IMR-90 (cell line): ENCODE measurements around the gene ZNF654. TPM values are rescaled to one million over a fixed set of nuclear protein-coding genes. Genes with fewer than 3 reads are reported as not detected.

ENCODE experiments used
- ATAC-seq: fragments of 200-7000 bp; cut with Tn5 transposase; 2 replicates; pipeline ENCODE4 v1.9.1; 2020; ENCODE audit warnings: low read depth, mild to moderate bottlenecking, moderate library complexity
- BruUV-seq: library from RNA; stranded (reverse); fragments of 400-500 nt; replicated peaks from 2 replicates; lab custom pipeline; 2021; lab: Mats Ljungman, UMichigan
- CTCF ChIA-PET: fragments of 300-600 bp; formaldehyde crosslinking; extraction: SDS; loops from one replicate; lab custom pipeline; 2021; ENCODE audit warnings: antibody characterized with exemption; lab: Yijun Ruan, JAX
- POLR2A ChIA-PET: fragments of 300-600 bp; sonication (Branson Sonifier 250); formaldehyde crosslinking; loops from one replicate; lab custom pipeline; 2022; ENCODE audit warnings: antibody characterized with exemption; ENCODE audit not compliant: unreplicated experiment; lab: Charles Lee
- DNase-seq: peaks from one replicate; pipeline ENCODE4 v3.0.0; 2013
- H2AFZ ChIP-seq: replicated peaks from 2 replicates; pipeline ENCODE3; 2013; ENCODE audit warnings: low read length, mild to moderate bottlenecking; ENCODE audit not compliant: poor library complexity
- H2AK5ac ChIP-seq: 2 replicates; pipeline ENCODE4 v1.6.1; 2013; ENCODE audit warnings: low read depth, low read length, inconsistent platforms
- H2AK9ac ChIP-seq: replicated peaks from 2 replicates; pipeline ENCODE3; 2013; ENCODE audit warnings: mild to moderate bottlenecking, low read depth, low read length, moderate library complexity; ENCODE audit not compliant: poor library complexity
- H2BK120ac ChIP-seq: 2 replicates; pipeline ENCODE4 v1.6.1; 2013; ENCODE audit warnings: low read depth, low read length, inconsistent platforms
- H2BK15ac ChIP-seq: 3 replicates; pipeline ENCODE4 v1.6.1; 2013; ENCODE audit warnings: low read depth, low read length, inconsistent platforms
- H2BK20ac ChIP-seq: 2 replicates; pipeline ENCODE4 v1.6.1; 2013; ENCODE audit warnings: low read depth, mild to moderate bottlenecking, inconsistent platforms, low read length, moderate library complexity
- H2BK5ac ChIP-seq: 2 replicates; pipeline ENCODE4 v1.6.1; 2013; ENCODE audit warnings: mild to moderate bottlenecking, low read depth, low read length, inconsistent platforms; ENCODE audit not compliant: poor library complexity, severe bottlenecking
- H3K14ac ChIP-seq: replicated peaks from 2 replicates; pipeline ENCODE4 v1.6.1; 2013; ENCODE audit warnings: low read depth, low read length, inconsistent platforms
- H3K18ac ChIP-seq: 2 replicates; pipeline ENCODE4 v1.6.1; 2013; ENCODE audit warnings: low read depth, low read length, control low read depth
- H3K23ac ChIP-seq: 2 replicates; pipeline ENCODE4 v1.6.1; 2013; ENCODE audit warnings: low read depth, low read length, inconsistent platforms
- H3K27ac ChIP-seq: 2 replicates; pipeline ENCODE4 v1.5.1; 2013; ENCODE audit warnings: mild to moderate bottlenecking, control low read depth, low read length; ENCODE audit not compliant: insufficient read depth
- H3K27me3 ChIP-seq: 2 replicates; pipeline ENCODE4 v1.6.1; 2013; ENCODE audit warnings: low read length; ENCODE audit not compliant: control insufficient read depth, insufficient read depth
- H3K36me3 ChIP-seq: 2 replicates; pipeline ENCODE4 v1.6.1; 2013; ENCODE audit warnings: low read length, mixed read lengths; ENCODE audit not compliant: control insufficient read depth, insufficient read depth
- H3K4ac ChIP-seq: 2 replicates; pipeline ENCODE4 v1.6.1; 2013; ENCODE audit warnings: low read depth, low read length, inconsistent platforms
- H3K4me1 ChIP-seq: 2 replicates; pipeline ENCODE4 v1.6.1; 2013; ENCODE audit warnings: low read length, mixed read lengths; ENCODE audit not compliant: control insufficient read depth, insufficient read depth
- H3K4me2 ChIP-seq: 2 replicates; pipeline ENCODE4 v1.6.1; 2013; ENCODE audit warnings: low read depth, mild to moderate bottlenecking, control low read depth, low read length, moderate library complexity
- H3K4me3 ChIP-seq: 2 replicates; pipeline ENCODE4 v1.5.1; 2013; ENCODE audit warnings: low read depth, mild to moderate bottlenecking, control low read depth, low read length, moderate library complexity; ENCODE audit not compliant: insufficient read depth
- H3K56ac ChIP-seq: 2 replicates; pipeline ENCODE4 v1.6.1; 2013; ENCODE audit warnings: low read length, inconsistent platforms; ENCODE audit not compliant: insufficient read depth; ENCODE audit errors: extremely low read depth
- H3K79me1 ChIP-seq, 2 experiments: 2 replicates each; pipeline ENCODE4 v1.6.1; 2013; ENCODE audit warnings: low read length in 2 of 2, inconsistent platforms in 1 of 2, low read depth in 1 of 2
- H3K9ac ChIP-seq: 2 replicates; pipeline ENCODE4 v1.6.1; 2013; ENCODE audit warnings: low read depth, low read length, control low read depth
- H3K9me1 ChIP-seq: 2 replicates; pipeline ENCODE4 v1.6.1; 2013; ENCODE audit warnings: low read length, inconsistent platforms; ENCODE audit not compliant: insufficient read depth
- H3K9me3 ChIP-seq: 2 replicates; pipeline ENCODE4 v1.6.1; 2013; ENCODE audit warnings: low read length; ENCODE audit not compliant: control insufficient read depth, insufficient read depth
- H4K20me1 ChIP-seq: 2 replicates; pipeline ENCODE4 v1.6.1; 2013; ENCODE audit warnings: low read length, inconsistent platforms; ENCODE audit not compliant: insufficient read depth
- H4K5ac ChIP-seq: 2 replicates; pipeline ENCODE4 v1.6.1; 2013; ENCODE audit warnings: mild to moderate bottlenecking, low read depth, low read length, control low read depth
- H4K8ac ChIP-seq, 2 experiments: 2 replicates each; pipeline ENCODE4 v1.6.1; 2013; ENCODE audit warnings: low read depth in 2 of 2, low read length in 2 of 2, control low read depth in 1 of 2, inconsistent platforms in 1 of 2
- H4K91ac ChIP-seq: 2 replicates; pipeline ENCODE4 v1.6.1; 2013; ENCODE audit warnings: low read depth, low read length, inconsistent platforms; ENCODE audit not compliant: insufficient read depth
- BHLHE40 ChIP-seq: fragments of 150-350 bp; IDR thresholded peaks from 2 replicates; pipeline ENCODE4 v1.6.1; 2016; ENCODE audit warnings: mild to moderate bottlenecking, low read depth, low read length
- USF2 ChIP-seq: fragments of 150-350 bp; IDR thresholded peaks from 2 replicates; pipeline ENCODE4 v1.6.1; 2017; ENCODE audit warnings: mild to moderate bottlenecking, antibody characterized with exemption, low read length, low read depth
- WGBS, 2 experiments: methylation state at CpG; one replicate each; pipeline versions ENCODE4 v1.1.5 to v1.1.7; 2013; ENCODE audit warnings: missing lambda C conversion rate in 2 of 2; ENCODE audit not compliant: insufficient read length in 1 of 2; ENCODE audit errors: extremely low coverage in 2 of 2; 5-methylcytosine and 5-hydroxymethylcytosine counted together
- dilution Hi-C: fragments of 300-500 bp; cut with HindIII; formaldehyde crosslinking; loops from one replicate; pipeline ENCODE4 v1.14.3; 2018; ENCODE audit warnings: low sequenced_read_pairs; ENCODE audit not compliant: unreplicated experiment
- in situ Hi-C: fragments of 300-500 bp; cut with MboI; formaldehyde crosslinking; loops from 3 replicates; pipeline ENCODE4 v1.14.3; 2019; ENCODE audit warnings: low sequenced_read_pairs, inconsistent platforms, mixed read lengths
- intact Hi-C: fragments of 100-400 bp; cut with micrococcal nuclease; formaldehyde crosslinking; loops from 2 replicates; pipeline ENCODE4 v1.10.0; 2022
- polyA plus RNA-seq, 3 experiments: library from polyadenylated mRNA; depleted of rRNA; stranded (reverse); fragments of >200 nt; gene quantifications; 2 replicates each; pipeline ENCODE4 v1.2.3, GENCODE V29; 2012; ENCODE audit warnings: low replicate concordance in 1 of 3
- total RNA-seq: library from RNA; depleted of rRNA; stranded (reverse); fragments of >200 nt; gene quantifications from 2 replicates; pipeline ENCODE4 v1.2.3, GENCODE V29; 2012; rRNA removed

The ZNF654 gene
- total and polyA plus RNA-seq, 2 of the 4 experiments (the other 2 are of a cell fraction): 3.3 to 11.5 TPM

GRCh38 chr3:88192631-88193030 lies 133.6 kb downstream of the ZNF654 start:
- intact Hi-C loops (no loop called here), in situ Hi-C loops (no loop called here), dilution Hi-C loops (no loop called here)
- H2BK20ac ChIP-seq: no peak overlapping the region
- H2BK5ac ChIP-seq: no peak overlapping the region
- no peak overlapping the region for H2AK5ac ChIP-seq
- no peak overlapping the region for H3K23ac ChIP-seq
- H3K27me3 ChIP-seq: no peaks in the 10 kb centered on the region
- H3K79me1 ChIP-seq: no peaks in the 10 kb centered on the region
- no peak overlapping the region for H3K9ac ChIP-seq
- H4K5ac ChIP-seq: no peak overlapping the region
- CTCF ChIA-PET: interaction anchor here (0.7 kb wide), 1 partner anchor 882 kb away, joined by 3 read pairs; no protein-coding TSS in a partner anchor
- no CpG with 5 or more reads among the region's 3 CpGs for WGBS, 2 experiments
- POLR2A ChIA-PET: no interaction called here
- H3K4me1 ChIP-seq: 0 out of 2 replicates have a peak, but pooled peaks cover 1% of the 10 kb centered on the region
- no peaks in the 10 kb centered on the region for H3K9me3 ChIP-seq
- DNase-seq: no peak
- no peaks in the 10 kb centered on the region for H3K36me3 ChIP-seq
- no peak overlapping the region for H2AFZ ChIP-seq
- H2BK120ac ChIP-seq: no peak overlapping the region
- H2BK15ac ChIP-seq: no peak overlapping the region
- H3K18ac ChIP-seq: no peak overlapping the region
- no peak overlapping the region for H3K27ac ChIP-seq
- no peak overlapping the region for H4K91ac ChIP-seq
- no TSS peak for BruUV-seq
- H3K4ac ChIP-seq: no peak overlapping the region
- H3K56ac ChIP-seq: no peak overlapping the region
- no peak overlapping the region for H3K14ac ChIP-seq
- no peaks in the 10 kb centered on the region for H4K20me1 ChIP-seq
- H4K8ac ChIP-seq: no peak overlapping the region
- no peak overlapping the region for H3K4me2 ChIP-seq
- H2AK9ac ChIP-seq: no peak overlapping the region
- no peak overlapping the region for H3K4me3 ChIP-seq
- TF ChIP-seq USF2 (no peak), BHLHE40 (no peak)
- no peaks in the 10 kb centered on the region for H3K9me1 ChIP-seq
- ATAC-seq: no peak

Other genes starting within 250 kb of the ZNF654 start
- 37.8 and 42.1 TPM in 2 replicates for gene CGGBP1, start 250 bp upstream of the ZNF654 start, total RNA-seq
- 45.5 and 47.7 TPM in 2 replicates for gene CGGBP1, start 250 bp upstream of the ZNF654 start, polyA plus RNA-seq (2012; rRNA removed)
- 16.7 and 27.8 TPM in 2 replicates for gene C3orf38, start 90.7 kb downstream of the ZNF654 start, total RNA-seq
- 9.2 and 11.1 TPM in 2 replicates for gene C3orf38, start 90.7 kb downstream of the ZNF654 start, polyA plus RNA-seq (2012; rRNA removed)